GM19452 (cell line): ENCODE measurements around the gene OR51A7.
"Not testable (repeated sequence)": the region's sequence is repeated elsewhere in the genome, so short reads cannot be mapped to it uniquely, and the experiment has no call there.

Experiments
- ATAC-seq: cut with Tn5 transposase; IDR thresholded peaks from one replicate; pipeline ENCODE4 v1.9.1; 2021; ENCODE audit not compliant: unreplicated experiment

Gene OR51A7

GRCh38 chr11:4947505-4947904, 43.9 kb downstream of the OR51A7 start, which contains the start of gene OR51A4:
OR51A4 (minus strand) TSS chr11:4947605; CDS start chr11:4947100, 505 bp downstream.
- ATAC-seq, result no peak

- ATAC-seq, result not testable (repeated sequence)
These were observed 52.0 kb downstream of the OR51A7 start, which contains the start of gene OR51A2 for GRCh38 chr11:4955613-4956012. OR51A2 (minus strand) TSS chr11:4955713; CDS start chr11:4955713, 0 bp downstream.

- no peak for ATAC-seq
These were observed 53.8 kb downstream of the OR51A7 start for GRCh38 chr11:4957396-4957795.
